Stimulated activated CD4-positive, alpha-beta T cell treated with anti-CD3 and anti-CD28 coated beads, TNF-alpha, amount 100 ng/mL, for 1 hour (primary cell): Measurements from ENCODE around the gene C1RL.
"Not testable (repeated sequence)": the region's sequence is repeated elsewhere in the genome, so short reads cannot be mapped to it uniquely, and the experiment has no call there.

Experiments used
- DNase-seq, 3 donors: peaks; one replicate each; pipeline ENCODE4 v3.0.0-alpha.2; 2020; ENCODE audit warnings: low read depth in 3 of 3, low spot score in 1 of 3

Gene C1RL

GRCh38 chr12:7066596-7066995 is 42.4 kb downstream of the C1RL start:
- no peak for DNase-seq

GRCh38 chr12:7065073-7065623 is 43.9 kb downstream of the C1RL start:
- DNase-seq: no peak

GRCh38 chr12:7064516-7064915 is 44.5 kb downstream of the C1RL start:
- no peak for DNase-seq

GRCh38 chr12:7061596-7061995 is 47.4 kb downstream of the C1RL start:
- no peak for DNase-seq

- no peak for DNase-seq
Observed at GRCh38 chr12:7061138-7061537, 47.9 kb downstream of the C1RL start.

- DNase-seq: no peak
Observed at GRCh38 chr12:7060353-7060954, 48.6 kb downstream of the C1RL start, which contains the start of gene C1S. TSS of gene C1S (plus strand) at chr12:7060718. CDS start at chr12:7061913, 1,195 bp downstream.

- DNase-seq: no peak
Observed at GRCh38 chr12:7059780-7060179, 49.2 kb downstream of the C1RL start.

GRCh38 chr12:7058850-7059395 is 50.1 kb downstream of the C1RL start:
- no peak for DNase-seq

- no peak for DNase-seq
Observed at GRCh38 chr12:7058163-7058845, 50.7 kb downstream of the C1RL start.

GRCh38 chr12:7055736-7056135 is 53.3 kb downstream of the C1RL start:
- not testable (repeated sequence) for DNase-seq

GRCh38 chr12:7054925-7055324 is 54.1 kb downstream of the C1RL start:
- DNase-seq: no peak

- DNase-seq: not testable (repeated sequence)
Observed at GRCh38 chr12:7049973-7050372, 59.0 kb downstream of the C1RL start.

GRCh38 chr12:7049445-7049951 is 59.5 kb downstream of the C1RL start:
- not testable (repeated sequence) for DNase-seq

GRCh38 chr12:7047306-7047705 is 61.7 kb downstream of the C1RL start:
- no peak for DNase-seq

GRCh38 chr12:7046383-7047105 is 62.5 kb downstream of the C1RL start:
- DNase-seq: no peak

GRCh38 chr12:7045913-7046312 is 63.1 kb downstream of the C1RL start:
- DNase-seq: no peak
